RCC 7860 (cell line): Measurements from ENCODE around the gene C17orf75.
"Not testable (repeated sequence)": the region's sequence is repeated elsewhere in the genome, so short reads cannot be mapped to it uniquely, and the experiment has no call there.

Experiments used
- DNase-seq: peaks from one replicate; pipeline ENCODE4 v3.0.0-alpha.2; 2015; ENCODE audit warnings: low spot score
- FAIRE-seq: peaks from 2 replicates; lab custom pipeline; 2012; peaks lifted over from hg19 to GRCh38; lab: Jason Lieb, UNC

Gene C17orf75

DNA sequence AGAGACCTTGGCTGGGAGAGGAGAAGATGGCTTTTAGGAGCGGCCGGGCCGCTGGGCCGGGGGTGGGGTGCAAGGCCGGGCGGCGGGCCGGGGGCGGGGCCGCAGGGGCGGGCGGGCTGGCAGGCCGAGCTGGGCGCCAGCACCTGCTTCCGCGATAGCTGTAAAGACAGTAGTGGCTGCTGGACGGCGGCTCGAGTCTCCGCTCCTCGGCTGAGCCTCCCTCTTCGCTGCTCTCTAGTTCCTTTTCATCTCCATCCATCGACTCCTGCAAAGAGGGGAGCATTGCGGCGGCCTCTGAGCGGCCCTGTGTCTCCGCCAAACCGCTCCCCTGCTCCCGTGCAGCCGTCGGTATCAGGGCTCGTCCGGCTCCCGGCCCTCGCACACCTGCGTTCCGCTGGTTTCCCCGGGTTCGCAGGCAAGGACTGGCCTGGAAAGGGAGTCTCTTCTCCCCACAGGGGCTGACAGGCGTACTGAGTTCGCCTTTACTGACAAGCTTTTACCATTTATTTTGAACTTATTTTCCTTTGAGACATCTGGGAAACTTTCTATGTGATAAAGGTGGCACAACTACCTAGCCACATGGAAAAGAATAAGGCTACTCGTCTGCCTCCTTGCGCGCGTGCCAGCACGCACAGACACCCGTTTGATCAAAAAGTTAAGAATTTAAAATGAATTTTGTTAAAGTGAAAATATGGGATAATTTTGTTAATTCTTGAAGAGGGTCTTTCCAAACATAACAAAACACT, at the start of gene C17orf75:
Gene C17orf75, minus strand, starts transcription at position 317 of the 746 bp plus-strand sequence. Its CDS starts 34 bp downstream, at position 283.
- peak; percentile 39 for DNase-seq
- FAIRE-seq, result no peak

GRCh38 chr17:32388613-32389459, 46.9 kb upstream of the C17orf75 start:
- DNase-seq (no peak), FAIRE-seq (no peak)

DNA sequence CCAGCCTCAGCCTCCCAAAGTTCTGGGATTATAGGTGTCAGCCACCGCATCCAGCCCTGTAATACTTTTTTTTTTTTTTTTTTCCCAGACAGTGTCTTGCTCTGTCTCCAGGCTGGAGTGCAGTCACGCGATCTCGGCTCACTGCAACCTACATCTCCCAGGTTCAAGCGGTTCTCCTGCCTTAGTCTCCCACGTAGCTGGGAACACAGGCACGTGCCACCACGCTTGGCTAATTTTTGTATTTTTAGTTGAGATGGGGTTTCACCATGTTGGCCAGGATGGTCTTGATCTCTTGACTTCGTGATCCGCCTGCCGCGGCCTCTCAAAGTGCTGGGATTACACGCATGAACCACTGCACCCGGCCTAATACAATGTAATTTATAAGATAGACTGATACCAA, 46.2 kb upstream of the C17orf75 start:
- not testable (repeated sequence) for FAIRE-seq, DNase-seq

DNA sequence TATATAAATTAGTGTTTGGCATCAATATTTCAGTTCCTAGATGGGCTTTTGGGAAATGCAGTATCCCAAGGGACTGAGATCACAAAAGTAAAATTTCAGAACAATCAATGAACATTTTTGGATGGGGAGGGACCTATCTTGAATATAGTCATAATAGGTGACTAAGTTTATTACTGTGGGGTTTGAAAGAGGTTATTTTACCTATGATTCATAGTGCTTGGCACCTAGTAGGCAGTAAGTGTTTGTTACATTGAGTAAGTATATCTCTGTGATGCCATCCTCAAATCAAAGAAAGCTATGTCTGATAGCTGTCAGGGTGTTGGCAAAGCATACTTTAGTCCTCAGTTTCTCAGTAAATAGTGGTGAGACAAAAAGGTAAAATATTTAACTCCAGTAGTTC, 44.9 kb upstream of the C17orf75 start:
- FAIRE-seq (no peak), DNase-seq (no peak)

- no peak for DNase-seq
- FAIRE-seq, result no peak
Observed at GRCh38 chr17:32385971-32386370, 44.0 kb upstream of the C17orf75 start.

GRCh38 chr17:32385121-32385520, 43.1 kb upstream of the C17orf75 start:
- FAIRE-seq, result no peak
- no peak for DNase-seq

- DNase-seq (no peak), FAIRE-seq (no peak)
Observed at GRCh38 chr17:32383926-32384434, 42.0 kb upstream of the C17orf75 start.

DNA sequence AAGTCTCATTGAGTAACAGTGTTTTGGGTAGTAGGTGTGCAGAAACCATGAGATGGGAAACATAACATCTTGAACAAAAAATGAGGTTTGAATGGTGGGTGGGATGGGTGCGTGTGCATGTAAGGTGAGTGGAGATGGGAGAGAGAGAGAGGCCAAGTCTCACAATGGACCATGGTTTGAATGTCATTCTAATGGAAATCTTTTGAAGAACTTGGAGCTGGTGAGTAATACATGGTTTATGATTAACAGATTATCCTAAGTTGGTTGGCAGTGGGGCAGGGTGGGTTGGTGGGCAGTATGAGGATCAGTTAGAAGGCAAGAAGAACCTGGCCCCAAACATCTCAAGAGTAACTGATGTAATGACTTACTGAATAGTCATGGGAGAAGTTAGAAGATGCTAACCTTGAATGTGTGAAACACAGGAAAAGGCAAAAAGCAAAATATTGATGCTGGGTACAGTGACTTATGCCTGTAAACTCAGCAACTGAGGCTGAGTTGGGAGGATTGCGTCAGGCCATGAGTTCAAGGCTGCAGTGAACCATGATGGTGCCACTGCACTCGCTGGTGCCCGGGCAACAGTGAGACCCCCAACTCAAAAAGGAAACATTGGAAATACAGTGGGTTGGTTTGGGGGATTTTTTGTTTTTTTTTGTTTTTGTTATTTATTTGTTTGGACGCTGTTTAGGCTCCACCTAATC, 40.7 kb upstream of the C17orf75 start:
- DNase-seq (no peak), FAIRE-seq (no peak)

DNA sequence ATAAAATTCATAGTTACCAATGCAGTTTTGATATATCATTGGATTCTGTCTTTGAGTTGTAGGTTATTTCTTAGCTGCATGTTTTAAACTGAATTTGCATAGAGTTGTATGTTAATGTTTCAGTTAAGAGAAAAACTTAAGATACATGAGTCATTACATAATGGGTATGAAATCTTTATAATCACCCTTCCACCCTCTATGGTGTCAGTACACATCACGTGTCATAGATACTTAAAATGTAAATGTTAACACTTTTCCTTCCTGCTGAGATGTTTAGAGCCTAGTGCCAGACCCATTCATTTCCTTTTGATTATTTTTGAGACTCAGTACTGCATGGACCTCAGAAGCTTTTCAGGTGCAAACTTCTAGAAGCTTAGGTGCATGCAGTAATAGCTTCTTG, 28.5 kb upstream of the C17orf75 start:
- DNase-seq, result no peak
- no peak for FAIRE-seq

DNA sequence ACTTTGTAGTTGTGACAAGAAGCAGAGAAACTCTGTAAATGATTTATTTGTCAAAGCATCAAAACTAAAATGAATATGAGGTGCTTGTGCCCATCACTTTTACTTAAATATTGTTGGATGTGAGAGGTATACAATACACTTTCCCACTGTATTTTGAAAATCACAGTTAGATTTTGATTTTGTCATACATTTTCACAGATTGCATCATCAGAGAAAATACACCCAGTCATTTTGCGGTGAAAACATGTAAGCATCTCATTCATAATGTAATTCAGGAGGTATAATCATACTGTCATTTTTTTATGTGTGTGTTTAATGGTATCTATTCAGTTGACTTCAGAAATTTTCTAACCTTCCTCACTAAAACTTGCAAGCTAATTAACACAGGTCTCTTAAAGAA, 19.3 kb upstream of the C17orf75 start:
- DNase-seq (no peak), FAIRE-seq (no peak)

GRCh38 chr17:32357615-32358014, 15.6 kb upstream of the C17orf75 start:
- DNase-seq (no peak), FAIRE-seq (no peak)

GRCh38 chr17:32356750-32357149, 14.8 kb upstream of the C17orf75 start:
- FAIRE-seq (no peak), DNase-seq (no peak)

DNA sequence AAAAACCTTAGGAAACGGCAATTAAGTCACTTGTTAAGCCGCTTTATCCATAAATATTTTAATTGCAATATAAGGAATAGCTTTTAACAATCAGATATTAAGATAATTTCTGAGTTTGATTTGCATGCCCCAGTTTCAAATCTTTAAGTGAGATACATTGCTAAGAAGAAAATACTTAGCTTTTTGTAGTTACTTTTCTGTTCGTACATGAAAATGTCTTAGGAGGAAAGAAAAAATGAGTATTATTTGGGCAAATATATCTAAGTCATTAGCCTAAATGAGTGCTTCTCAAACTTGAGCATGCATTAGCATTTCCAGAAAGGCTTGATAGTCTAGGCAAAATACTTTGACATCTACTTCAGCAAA, 14.4 kb upstream of the C17orf75 start:
- FAIRE-seq, result no peak
- no peak for DNase-seq

DNA sequence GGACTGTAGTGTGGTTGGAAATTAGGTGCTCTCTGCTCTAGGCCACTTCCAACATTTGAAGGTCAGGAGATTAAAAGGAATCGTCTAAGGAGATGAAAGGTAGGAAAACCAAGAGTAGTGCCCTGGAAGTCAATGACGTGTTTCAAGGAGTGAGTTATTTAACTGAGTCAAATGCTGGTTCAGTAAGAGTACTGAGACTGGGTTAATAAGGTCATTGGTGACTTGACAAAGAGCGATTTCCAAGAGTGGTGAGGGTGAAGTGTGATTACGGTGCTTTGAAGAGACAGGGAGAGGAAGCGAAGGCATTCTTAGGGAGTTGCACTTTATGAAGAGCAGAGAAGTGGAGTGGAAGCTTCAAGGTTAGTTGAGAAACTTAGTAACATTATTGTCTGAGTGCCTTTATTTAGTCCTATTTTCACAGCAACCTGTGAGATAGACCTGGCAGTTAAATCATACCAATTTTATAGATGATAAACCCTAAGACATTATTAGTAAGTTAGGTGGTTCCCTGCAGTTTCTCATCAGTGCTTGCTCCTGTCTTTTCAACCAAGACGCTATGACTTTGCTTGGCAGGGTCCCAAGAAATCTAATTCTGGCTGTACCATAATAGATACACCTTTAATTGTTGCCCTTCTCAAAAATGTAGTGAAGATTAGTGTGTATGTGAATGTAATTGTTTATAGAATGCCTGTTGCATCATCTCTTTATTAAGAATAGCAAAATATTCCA, 13.8 kb upstream of the C17orf75 start:
- FAIRE-seq (no peak), DNase-seq (no peak)

DNA sequence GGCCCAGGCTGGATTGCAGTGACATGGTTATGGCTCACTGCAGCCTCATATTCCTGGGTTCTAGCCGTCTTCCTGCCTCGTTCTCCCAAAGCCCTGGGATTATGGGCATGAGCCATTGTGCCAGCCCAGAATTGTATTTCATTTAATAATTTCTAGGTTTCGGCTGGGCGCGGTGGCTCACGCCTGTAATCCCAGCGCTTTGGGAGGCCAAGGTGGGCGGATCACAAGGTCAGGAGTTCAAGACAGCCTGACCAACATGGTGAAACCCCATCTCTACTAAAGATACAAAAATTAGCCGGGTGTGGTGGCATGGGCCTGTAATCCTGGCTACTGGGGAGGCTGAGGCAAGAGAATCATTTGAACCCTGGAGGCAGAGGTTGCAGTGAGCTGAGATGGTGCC, 10.8 kb upstream of the C17orf75 start:
- not testable (repeated sequence) for FAIRE-seq, DNase-seq

DNA sequence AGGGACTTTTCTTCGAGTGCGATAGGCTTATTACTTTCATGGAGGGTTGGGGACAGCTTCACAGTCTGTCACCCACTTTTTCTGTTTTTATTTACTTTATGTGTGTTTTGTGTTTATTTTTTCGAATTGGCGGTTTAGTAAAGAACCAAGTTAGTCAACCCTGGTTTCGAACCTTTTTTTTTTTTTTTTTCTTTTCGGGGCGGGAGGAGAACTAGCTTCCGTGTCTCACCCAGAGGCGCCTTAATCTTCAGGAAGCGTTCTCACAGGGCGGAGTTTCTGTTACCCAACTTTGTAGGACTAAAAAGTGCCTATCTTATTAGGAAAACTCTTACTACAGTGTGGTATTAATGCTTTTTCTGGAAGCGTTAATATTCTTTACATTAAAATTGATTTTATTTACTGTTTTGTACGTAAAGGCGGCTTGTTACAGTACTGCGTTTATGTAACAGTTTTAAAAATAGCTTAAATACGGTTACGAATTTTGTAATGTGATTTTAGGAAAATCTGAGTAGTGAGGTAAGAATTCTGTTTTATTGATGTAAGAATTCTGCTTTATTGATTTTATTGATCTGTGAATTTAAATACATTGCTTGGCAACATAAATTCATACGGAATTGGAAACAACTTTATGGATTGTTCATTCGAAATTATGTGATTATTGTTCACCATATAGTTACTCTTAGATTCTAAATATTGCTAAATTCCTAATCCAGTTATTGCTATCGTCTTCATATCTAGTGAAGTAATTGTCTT, 8.9 kb upstream of the C17orf75 start:
- peak; percentile 30 for FAIRE-seq
- peak; percentile 27 for DNase-seq

DNA sequence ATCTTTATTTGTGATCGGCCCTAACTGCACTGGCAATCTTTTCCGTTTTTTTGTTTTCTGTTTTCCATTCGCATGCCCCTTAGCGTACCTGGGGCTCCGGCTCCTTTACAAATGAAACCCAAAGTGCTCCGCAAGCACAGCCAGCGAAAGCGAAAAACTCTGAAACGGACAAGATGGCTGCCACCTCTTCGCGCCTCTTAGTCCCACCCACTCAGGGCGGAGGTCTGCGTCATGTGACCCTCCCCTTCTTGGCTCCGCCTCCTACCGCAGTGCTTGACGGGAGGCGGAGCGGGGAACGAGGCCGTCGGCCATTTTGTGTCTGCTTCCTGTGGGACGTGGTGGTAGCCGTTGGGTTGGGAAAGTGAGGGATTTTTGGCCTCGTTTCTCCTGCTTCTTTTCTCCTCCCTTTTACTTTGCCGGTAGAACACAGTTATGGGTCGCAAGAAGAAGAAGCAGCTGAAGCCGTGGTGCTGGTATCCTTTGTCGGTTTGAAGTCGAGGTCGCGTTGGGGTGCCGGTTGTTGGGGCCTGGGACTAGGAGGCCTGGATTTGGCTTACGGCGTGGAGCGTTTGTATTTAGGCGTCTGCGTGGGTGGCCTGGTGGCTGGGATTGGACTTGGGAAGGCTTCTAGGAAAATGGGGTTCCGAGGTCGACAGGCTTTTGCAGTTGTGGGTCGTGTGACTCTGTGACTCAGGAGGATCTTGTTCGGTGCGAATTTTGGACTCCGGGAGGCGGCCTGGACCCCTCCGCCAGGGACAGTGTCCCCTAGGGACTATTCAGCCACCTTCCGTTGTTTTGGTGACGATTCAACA, 8.1 kb upstream of the C17orf75 start, which contains the start of gene ZNF207:
Gene ZNF207, plus strand, starts transcription at position 304 of the 812 bp plus-strand sequence. Its CDS starts 129 bp downstream, at position 433.
- DNase-seq, result peak; percentile 91
- FAIRE-seq, result peak; percentile 66

GRCh38 chr17:32349503-32349853, 7.5 kb upstream of the C17orf75 start:
- FAIRE-seq, result no peak
- no peak for DNase-seq

GRCh38 chr17:32348483-32348800, 6.5 kb upstream of the C17orf75 start:
- DNase-seq, result no peak
- FAIRE-seq, result no peak
